Activated naive CD8-positive, alpha-beta T cell treated with anti-CD3 and anti-CD28 coated beads for 36 hours (primary cell): ENCODE measurements around the gene SLC6A5. TPM values are rescaled to one million over a fixed set of nuclear protein-coding genes. Genes with fewer than 3 reads are reported as not detected.

Experiments used
- DNase-seq: peaks from one replicate; pipeline ENCODE4 v3.0.0; 2021
- H3K27ac Mint-ChIP-seq: one replicate; pipeline ENCODE4 v1.8.0; 2022; ENCODE audit warnings: mild to moderate bottlenecking, moderate library complexity, mixed read lengths
- H3K27me3 Mint-ChIP-seq: one replicate; pipeline ENCODE4 v1.8.0; 2022; ENCODE audit warnings: mild to moderate bottlenecking, mixed read lengths
- H3K36me3 Mint-ChIP-seq: one replicate; pipeline ENCODE4 v1.8.0; 2021; ENCODE audit warnings: mild to moderate bottlenecking, mixed read lengths
- H3K4me1 Mint-ChIP-seq: one replicate; pipeline ENCODE4 v1.8.0; 2021; ENCODE audit warnings: mixed read lengths
- H3K4me3 Mint-ChIP-seq: one replicate; pipeline ENCODE4 v1.8.0; 2022; ENCODE audit warnings: mild to moderate bottlenecking, moderate library complexity, mixed read lengths
- H3K9me3 Mint-ChIP-seq: one replicate; pipeline ENCODE4 v1.8.0; 2022; ENCODE audit warnings: mixed read lengths
- total RNA-seq, 2 experiments: library from RNA; stranded (reverse); gene quantifications; one replicate each; pipeline ENCODE4 v1.2.3, GENCODE V29; 2021

SLC6A5 gene
- total RNA-seq, 2 experiments from 2014 or later, result not detected

DNA sequence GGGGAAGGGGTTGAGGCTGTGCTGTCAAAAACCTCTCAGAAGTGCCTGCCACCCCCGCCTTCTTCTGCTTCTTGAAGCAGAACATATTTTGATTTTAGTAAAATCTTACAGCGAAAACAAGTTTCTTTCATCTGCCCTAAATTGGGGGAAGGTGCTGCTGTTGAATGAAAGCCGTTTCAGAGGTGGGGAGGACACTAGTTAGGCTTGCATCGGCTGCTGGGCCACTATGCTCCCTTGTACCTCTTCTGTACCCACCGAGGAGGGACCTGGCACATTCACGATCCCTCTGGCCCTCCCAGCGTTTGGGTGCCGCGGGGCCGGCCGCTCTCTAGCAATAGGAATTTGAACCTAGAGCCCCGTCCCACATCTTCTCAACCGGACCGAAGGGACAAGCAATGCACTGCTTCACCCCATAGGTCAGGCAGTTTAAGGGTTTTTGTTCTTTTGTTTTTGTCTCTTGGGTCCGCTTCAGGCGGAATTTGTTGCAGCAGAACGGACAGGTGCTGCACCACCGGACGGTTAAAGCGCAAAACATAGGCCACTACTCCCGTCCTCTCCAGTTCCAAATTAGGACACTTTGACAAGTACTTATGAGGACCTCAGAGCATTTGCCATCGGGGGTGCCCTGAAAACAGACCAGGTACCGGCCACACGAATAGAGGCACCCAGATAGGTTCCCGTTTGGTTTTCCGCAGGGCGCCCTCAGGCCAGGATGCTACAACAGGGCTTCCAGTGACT, 5.6 kb downstream of the SLC6A5 start:
- no peak overlapping the region for H3K4me3 Mint-ChIP-seq
- DNase-seq, result no peak
- H3K4me1 Mint-ChIP-seq, result peaks cover 1% of the 10 kb centered on the region
- H3K27me3 Mint-ChIP-seq, result peaks cover 93% of the 10 kb centered on the region
- peaks cover 2% of the 10 kb centered on the region for H3K36me3 Mint-ChIP-seq
- H3K27ac Mint-ChIP-seq, result no peak overlapping the region
- peaks cover 2% of the 10 kb centered on the region for H3K9me3 Mint-ChIP-seq

DNA sequence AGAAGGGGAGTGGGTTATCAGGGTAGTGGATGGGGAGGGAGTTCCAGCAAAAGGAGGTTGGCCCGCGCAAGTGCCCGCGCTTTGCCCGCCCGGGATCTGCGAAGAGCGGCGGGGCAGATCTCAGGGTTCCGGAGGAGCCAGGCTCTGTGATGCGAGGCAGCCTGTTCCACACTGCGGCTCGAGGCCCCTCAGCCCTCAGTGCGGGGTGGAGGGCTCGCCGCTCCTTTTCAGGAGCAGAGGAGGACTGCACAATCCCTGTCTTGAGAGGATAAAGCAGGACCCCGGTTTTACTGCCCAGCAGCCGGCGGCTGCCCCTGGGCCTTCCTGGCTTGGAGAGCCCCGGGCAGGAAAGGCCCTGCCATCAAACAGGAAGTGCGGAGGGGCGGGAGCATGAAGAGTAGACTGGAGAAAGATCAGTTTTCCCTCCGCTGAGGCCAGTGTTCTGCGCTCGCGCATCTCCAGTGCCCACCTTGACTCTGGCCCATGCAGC, 6.2 kb downstream of the SLC6A5 start:
- Mint-ChIP-seq H3K27me3 (peaks cover 93% of the 10 kb centered on the region), H3K4me1 (peaks cover 6% of the 10 kb centered on the region), H3K9me3 (no peaks in the 10 kb centered on the region), H3K4me3 (no peak overlapping the region), H3K36me3 (no peaks in the 10 kb centered on the region), H3K27ac (no peak overlapping the region)
- DNase-seq, result no peak

DNA sequence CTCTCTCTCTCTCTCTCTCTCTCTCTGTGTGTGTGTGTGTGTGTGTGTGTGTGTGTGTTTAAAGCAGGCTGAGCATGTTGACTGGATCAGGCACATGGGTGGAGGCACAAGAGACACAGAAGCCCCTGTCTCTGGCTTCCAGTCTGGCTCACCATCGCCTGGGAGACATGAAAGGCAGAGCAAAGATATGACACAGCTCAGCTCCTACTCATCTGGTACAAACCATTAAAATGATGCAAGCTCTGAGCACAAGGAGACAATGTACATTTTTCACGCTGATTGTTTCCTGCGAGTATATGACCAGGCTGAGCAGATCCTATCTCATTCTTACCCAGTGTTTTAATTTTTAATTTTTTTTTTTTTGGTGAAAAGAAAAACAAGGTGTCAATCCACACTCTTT, 9.5 kb downstream of the SLC6A5 start:
- Mint-ChIP-seq H3K4me1 (peaks cover 6% of the 10 kb centered on the region), H3K27me3 (peaks cover 83% of the 10 kb centered on the region), H3K9me3 (no peaks in the 10 kb centered on the region), H3K4me3 (no peak overlapping the region), H3K27ac (no peak overlapping the region), H3K36me3 (no peaks in the 10 kb centered on the region)
- DNase-seq, result no peak

DNA sequence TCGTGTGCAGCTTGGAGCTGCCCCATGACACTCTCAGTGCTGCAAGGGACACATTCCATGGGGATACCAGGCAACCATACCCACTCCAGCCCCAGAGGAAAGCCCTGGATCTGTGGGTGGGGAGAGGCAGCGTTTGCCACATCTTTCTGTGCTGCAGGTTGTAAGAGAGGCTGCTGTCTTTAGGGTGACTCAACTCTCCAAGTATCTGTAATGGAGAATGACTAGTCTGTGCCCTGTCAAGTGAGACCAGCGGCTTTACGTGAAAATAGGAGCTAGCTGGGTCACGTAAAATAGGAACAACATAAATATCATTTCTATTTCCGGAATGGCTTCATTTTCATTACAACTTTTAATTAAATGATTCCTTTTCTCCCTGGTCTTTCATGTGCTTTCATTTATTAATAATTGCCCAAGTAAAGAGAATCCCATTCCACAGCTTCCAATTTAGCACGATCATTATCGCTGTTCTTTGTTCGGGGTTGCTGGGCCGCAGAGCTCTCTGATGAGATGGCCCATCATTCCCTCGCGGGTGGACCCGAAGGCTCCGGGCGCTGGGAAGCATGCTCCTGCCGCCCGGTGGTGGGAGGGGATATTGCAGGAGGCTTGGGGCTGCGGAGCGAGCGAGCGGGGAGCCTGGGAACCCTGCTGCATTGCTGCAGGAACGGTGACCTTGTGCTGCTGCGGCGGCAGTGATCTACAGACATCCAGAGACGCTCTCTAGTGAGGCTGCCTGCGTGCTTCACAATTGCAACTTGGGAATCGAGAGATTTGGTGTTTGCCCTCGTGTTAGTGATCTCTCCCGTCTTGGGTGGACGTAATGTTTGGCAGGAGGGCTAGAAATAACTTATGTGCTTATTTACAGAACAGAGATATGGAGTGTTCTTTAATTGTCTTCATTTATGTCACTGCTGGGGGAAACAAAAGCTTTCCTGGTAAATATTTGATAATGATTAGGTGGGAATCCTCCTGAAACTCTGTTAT, 10.6 kb downstream of the SLC6A5 start:
- Mint-ChIP-seq H3K4me3 (peak overlapping the region; percentile 15), H3K27me3 (peaks cover 80% of the 10 kb centered on the region), H3K4me1 (peaks cover 6% of the 10 kb centered on the region), H3K27ac (no peak overlapping the region), H3K9me3 (no peaks in the 10 kb centered on the region), H3K36me3 (no peaks in the 10 kb centered on the region)
- peak; percentile 72 for DNase-seq

DNA sequence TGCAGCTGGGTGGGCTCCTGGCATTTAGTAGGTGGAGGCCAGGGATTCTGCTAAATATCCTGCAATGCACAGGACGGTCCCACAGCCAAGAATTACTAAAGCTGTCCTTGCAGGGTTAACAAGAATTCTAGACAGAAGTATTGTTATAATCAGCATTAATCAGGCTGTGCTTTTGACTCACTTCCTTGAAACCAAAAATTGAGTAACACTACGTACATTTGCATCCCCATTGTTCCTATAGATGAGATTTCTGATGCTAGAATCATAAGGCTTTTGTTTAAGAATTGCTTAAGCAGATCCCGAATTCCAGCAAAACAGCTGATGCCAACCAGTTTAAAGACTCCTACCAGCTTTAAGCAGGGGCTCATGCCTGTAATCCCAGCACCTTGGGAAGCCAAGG, 11.4 kb downstream of the SLC6A5 start:
- no peaks in the 10 kb centered on the region for H3K36me3 Mint-ChIP-seq
- no peak for DNase-seq
- H3K27ac Mint-ChIP-seq, result no peak overlapping the region
- H3K9me3 Mint-ChIP-seq, result no peaks in the 10 kb centered on the region
- H3K27me3 Mint-ChIP-seq, result peaks cover 78% of the 10 kb centered on the region
- H3K4me1 Mint-ChIP-seq, result peaks cover 6% of the 10 kb centered on the region
- no peak overlapping the region for H3K4me3 Mint-ChIP-seq

DNA sequence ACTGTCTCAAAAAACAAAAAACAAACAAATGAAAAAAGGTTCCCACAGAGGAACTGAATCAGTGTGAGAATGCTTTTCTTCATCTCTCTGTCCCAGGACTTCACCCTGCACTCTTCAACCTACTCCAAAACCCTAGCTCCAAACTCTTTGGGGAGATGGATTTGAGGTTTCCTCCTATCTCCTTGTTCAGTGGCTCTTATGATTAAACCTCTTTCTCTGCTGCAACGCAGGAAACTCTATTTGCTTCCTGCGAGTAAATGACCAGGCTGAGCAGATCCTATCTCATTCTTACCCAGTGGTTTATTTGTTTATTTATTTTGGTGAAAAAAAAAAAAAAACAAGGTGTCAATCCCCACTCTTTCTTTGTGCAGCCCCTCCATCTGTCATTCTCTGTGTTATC, 12.0 kb downstream of the SLC6A5 start:
- H3K4me3 Mint-ChIP-seq, result no peak overlapping the region
- H3K4me1 Mint-ChIP-seq, result peaks cover 6% of the 10 kb centered on the region
- H3K27ac Mint-ChIP-seq, result no peak overlapping the region
- H3K27me3 Mint-ChIP-seq, result peaks cover 76% of the 10 kb centered on the region
- DNase-seq, result no peak
- no peaks in the 10 kb centered on the region for H3K9me3 Mint-ChIP-seq
- no peaks in the 10 kb centered on the region for H3K36me3 Mint-ChIP-seq

DNA sequence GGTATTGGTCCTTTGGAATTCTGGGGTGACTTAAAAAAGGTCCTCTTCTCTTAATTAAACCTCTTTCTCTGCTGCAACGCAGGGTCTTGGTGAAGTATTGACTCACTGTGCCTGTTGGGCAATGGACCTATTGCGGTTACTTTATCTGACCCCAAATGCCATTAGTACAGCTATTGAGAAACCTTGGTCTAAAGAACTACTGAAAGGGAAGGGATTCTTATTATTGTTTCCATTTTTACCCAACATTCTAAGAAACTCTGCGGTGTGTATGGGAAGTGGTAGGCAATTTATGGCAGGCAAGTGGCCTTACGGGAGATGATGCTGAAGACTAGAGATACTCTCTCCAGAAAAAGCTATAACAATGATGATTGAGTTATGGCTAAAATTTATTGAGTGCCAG, 12.5 kb downstream of the SLC6A5 start:
- no peaks in the 10 kb centered on the region for H3K9me3 Mint-ChIP-seq
- no peak for DNase-seq
- H3K36me3 Mint-ChIP-seq, result no peaks in the 10 kb centered on the region
- no peak overlapping the region for H3K27ac Mint-ChIP-seq
- peaks cover 6% of the 10 kb centered on the region for H3K4me1 Mint-ChIP-seq
- H3K27me3 Mint-ChIP-seq, result peaks cover 79% of the 10 kb centered on the region
- H3K4me3 Mint-ChIP-seq, result no peak overlapping the region

DNA sequence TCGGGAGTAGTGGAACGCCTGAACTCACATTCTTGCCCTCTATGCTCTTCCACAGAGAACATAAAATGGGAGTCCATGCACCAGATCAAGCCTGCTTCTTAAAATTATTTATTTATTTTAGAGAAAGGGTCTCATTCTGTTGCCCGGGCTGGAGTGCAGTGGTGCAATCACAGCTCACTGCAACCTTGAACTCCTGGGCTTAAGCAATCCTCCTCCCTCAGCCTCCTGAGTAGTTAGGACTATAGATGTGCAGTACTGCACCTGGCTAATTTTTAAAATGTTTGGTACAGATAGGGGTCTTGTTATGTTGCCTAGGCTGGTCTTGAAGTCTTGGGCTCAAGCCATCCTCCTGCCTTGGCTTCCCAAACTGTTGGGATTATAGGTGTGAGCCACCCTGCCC, 13.0 kb downstream of the SLC6A5 start:
- no peak for DNase-seq
- H3K4me1 Mint-ChIP-seq, result peaks cover 6% of the 10 kb centered on the region
- H3K36me3 Mint-ChIP-seq, result no peaks in the 10 kb centered on the region
- no peak overlapping the region for H3K27ac Mint-ChIP-seq
- no peak overlapping the region for H3K4me3 Mint-ChIP-seq
- no peaks in the 10 kb centered on the region for H3K9me3 Mint-ChIP-seq
- peaks cover 76% of the 10 kb centered on the region for H3K27me3 Mint-ChIP-seq

DNA sequence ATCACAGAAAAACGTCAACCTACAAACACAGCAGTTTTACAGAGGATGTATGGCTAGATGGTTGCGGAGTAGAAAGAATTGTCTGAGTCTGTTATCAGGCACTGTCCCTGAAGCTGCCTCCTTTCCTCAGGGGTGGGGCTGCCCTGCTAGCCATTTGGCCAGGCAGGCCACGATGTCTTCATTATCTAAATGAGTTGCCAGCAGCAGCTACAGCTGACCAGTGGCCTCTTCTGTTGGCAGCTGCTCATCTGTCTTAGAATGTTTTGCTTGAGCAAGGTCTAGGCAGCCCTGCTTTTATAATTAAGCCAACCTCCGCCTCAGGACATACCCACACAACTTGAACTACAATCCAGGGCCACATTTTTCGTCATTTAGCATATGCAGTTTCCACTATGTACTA, 17.5 kb downstream of the SLC6A5 start:
- DNase-seq, result no peak
- Mint-ChIP-seq H3K4me3 (no peak overlapping the region), H3K36me3 (no peaks in the 10 kb centered on the region), H3K27ac (no peak overlapping the region), H3K9me3 (no peaks in the 10 kb centered on the region), H3K27me3 (peaks cover 39% of the 10 kb centered on the region), H3K4me1 (no peaks in the 10 kb centered on the region)

DNA sequence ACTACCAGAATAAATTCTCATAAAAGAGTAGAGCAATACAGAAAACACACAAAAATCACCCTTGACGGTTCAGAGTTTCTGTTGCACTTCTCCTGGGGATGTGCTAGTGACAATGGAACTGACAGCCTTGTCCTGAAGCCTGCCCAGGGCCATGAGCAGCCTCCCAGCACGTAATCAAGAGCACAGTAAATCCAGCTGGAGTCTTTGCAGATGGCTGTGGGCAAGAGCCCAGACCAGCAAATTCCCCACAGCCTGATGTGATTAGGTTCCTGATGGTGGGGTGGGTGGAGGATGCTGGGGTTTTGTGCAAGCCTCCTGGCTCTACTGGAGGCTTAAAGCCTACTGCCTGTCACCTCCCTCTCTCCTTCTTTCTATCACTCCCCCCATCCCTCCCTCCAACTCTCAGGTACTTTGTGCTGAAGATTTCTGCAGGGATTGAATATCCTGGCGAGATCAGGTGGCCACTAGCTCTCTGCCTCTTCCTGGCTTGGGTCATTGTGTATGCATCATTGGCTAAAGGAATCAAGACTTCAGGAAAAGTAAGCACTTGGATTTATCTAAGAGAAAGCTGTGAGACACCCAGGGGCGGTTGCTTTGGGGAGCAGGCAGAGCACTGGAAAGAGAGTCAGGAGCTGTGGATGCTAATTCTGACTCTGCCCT, 18.1 kb downstream of the SLC6A5 start:
- H3K27me3 Mint-ChIP-seq, result peaks cover 35% of the 10 kb centered on the region
- no peaks in the 10 kb centered on the region for H3K36me3 Mint-ChIP-seq
- H3K4me1 Mint-ChIP-seq, result no peaks in the 10 kb centered on the region
- DNase-seq, result no peak
- no peak overlapping the region for H3K27ac Mint-ChIP-seq
- no peak overlapping the region for H3K4me3 Mint-ChIP-seq
- H3K9me3 Mint-ChIP-seq, result no peaks in the 10 kb centered on the region

DNA sequence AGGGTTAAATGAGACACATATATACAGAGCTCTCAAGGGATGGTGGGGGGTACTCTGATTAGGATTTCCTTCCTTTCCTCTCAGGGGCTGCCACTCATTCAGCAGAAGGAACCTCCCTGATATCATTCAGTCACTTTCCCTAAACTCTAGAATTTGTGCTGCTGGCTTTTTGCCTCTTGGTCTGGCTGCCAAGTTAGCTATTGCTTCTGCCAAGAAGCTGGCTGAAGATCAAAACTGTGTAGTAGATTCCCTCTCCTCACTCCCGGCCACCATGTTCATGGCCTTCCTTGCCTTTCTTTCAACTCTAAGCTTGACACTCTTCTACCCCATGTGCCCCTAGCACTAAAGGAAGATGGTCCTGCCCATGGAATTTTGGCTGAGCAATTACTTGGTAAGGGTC, 18.7 kb downstream of the SLC6A5 start:
- Mint-ChIP-seq H3K9me3 (no peaks in the 10 kb centered on the region), H3K4me3 (no peak overlapping the region), H3K27me3 (peaks cover 30% of the 10 kb centered on the region), H3K36me3 (no peaks in the 10 kb centered on the region), H3K4me1 (no peaks in the 10 kb centered on the region), H3K27ac (no peak overlapping the region)
- no peak for DNase-seq

DNA sequence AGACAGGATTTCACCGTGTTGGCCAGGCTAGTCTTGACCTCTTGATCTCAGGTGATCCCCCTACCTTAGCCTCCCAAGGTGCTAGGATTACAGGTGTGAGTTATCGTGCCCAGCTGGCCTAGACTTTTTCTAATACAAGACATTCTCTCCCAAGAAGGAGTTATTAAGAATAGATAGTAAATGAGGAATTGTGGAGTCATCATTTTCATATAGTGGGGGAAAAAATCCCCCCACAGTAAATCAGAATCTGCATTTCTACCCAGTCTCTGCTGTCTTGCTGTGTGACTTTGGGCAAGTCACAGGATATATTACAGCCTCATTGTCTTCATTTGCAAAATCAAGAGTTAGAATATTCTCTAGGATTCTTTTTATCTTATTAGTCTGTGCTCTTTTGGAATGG, 21.6 kb downstream of the SLC6A5 start:
- Mint-ChIP-seq H3K4me3 (no peak overlapping the region), H3K4me1 (no peaks in the 10 kb centered on the region), H3K9me3 (no peaks in the 10 kb centered on the region)

DNA sequence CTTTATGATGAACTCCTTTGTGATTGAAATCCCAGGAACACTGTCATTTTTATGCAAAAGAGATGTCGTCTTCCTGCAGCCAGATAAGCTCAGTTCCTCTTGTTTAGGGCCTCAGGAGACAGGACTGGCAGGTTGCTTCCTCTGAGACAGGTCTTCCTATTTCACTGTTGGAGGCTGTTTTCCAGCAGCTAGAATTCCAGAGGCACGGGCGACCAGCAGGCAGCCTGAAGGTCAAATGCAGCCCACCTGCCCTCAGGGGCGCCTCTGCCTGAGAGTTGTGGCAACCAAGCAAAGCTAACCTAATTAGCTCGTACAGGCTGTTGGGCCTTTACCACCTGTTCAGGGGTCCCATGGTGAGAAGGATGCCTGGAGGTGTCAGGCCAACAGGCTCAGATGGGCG, 22.3 kb downstream of the SLC6A5 start:
- H3K27me3 Mint-ChIP-seq, result peaks cover 12% of the 10 kb centered on the region

More for the DNA sequence above, 21.6 kb downstream of the SLC6A5 start:
- DNase-seq, result no peak
- peaks cover 19% of the 10 kb centered on the region for H3K27me3 Mint-ChIP-seq
- H3K27ac Mint-ChIP-seq, result no peak overlapping the region
- no peaks in the 10 kb centered on the region for H3K36me3 Mint-ChIP-seq

DNA sequence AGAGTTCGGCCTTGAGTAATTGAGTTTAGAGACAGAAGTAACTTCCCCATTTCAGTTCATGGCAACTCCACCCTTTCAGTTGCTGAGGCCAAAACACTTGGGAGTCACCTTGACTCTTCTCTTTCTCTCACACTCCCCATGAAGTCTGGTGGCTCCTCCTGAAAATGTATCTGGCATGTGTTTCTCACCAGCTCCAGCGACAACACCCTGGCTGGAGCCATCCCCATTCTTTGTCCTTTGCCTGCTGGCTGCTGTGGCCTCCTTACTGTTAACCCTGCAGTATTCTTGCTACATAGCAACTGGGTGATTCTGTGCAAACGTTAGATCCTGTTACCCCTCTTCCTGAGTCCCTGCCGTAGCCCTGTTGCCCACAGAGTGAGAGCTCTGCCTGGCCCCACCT, 23.8 kb downstream of the SLC6A5 start:
- H3K36me3 Mint-ChIP-seq, result no peaks in the 10 kb centered on the region
- H3K4me3 Mint-ChIP-seq, result no peak overlapping the region
- DNase-seq, result no peak
- H3K27ac Mint-ChIP-seq, result no peak overlapping the region
- H3K4me1 Mint-ChIP-seq, result no peaks in the 10 kb centered on the region
- peaks cover 4% of the 10 kb centered on the region for H3K27me3 Mint-ChIP-seq
- H3K9me3 Mint-ChIP-seq, result no peaks in the 10 kb centered on the region

More for the DNA sequence above, 22.3 kb downstream of the SLC6A5 start:
- no peaks in the 10 kb centered on the region for H3K9me3 Mint-ChIP-seq
- no peaks in the 10 kb centered on the region for H3K4me1 Mint-ChIP-seq
- H3K36me3 Mint-ChIP-seq, result no peaks in the 10 kb centered on the region
- no peak overlapping the region for H3K27ac Mint-ChIP-seq
- no peak for DNase-seq
- H3K4me3 Mint-ChIP-seq, result no peak overlapping the region

DNA sequence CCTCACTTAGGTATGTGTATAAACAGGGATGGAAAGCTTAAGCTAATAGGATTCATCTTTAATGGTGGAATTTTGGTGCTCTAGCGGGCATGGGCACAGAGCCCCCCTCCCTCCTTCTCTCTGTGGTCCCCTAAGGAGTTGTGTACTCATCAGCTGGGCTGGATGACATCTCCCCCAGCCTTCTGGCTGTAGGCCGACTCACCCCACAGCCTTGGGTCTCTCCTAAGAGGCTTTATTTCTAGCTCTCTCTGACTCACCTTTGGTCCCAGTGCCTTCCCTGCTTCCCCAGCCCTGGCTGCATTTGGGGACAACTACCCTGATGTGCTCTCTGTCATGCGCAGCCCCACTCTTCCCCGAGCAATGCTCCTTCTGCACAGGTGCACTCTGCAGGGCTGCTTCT, 26.9 kb downstream of the SLC6A5 start:
- DNase-seq, result no peak
- Mint-ChIP-seq H3K27me3 (peaks cover 9% of the 10 kb centered on the region), H3K27ac (no peak overlapping the region), H3K4me3 (no peak overlapping the region), H3K4me1 (no peaks in the 10 kb centered on the region), H3K36me3 (no peaks in the 10 kb centered on the region), H3K9me3 (no peaks in the 10 kb centered on the region)
